ENCODE measurements around the gene SSBP2.

DNA sequence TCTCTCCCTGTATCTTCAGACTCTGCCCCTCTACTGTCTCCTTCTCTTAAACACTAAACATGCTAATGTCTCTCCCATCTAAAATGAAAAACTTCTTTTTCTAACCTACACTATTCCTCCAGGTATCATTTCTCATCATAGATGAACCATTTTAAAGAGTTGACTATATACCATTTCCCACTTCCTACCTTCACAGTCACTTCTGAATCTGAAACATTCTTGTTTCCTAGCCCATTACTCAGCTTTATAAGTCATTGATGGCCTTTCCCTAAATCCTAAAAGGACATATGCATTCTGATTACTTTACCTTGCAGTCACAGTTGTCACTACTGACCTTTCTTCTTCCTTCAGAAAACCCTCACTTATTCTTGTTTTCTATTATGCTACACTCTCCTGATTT, 118.2 kb downstream of the SSBP2 start:
- TF ChIP-seq, protein P1, sequence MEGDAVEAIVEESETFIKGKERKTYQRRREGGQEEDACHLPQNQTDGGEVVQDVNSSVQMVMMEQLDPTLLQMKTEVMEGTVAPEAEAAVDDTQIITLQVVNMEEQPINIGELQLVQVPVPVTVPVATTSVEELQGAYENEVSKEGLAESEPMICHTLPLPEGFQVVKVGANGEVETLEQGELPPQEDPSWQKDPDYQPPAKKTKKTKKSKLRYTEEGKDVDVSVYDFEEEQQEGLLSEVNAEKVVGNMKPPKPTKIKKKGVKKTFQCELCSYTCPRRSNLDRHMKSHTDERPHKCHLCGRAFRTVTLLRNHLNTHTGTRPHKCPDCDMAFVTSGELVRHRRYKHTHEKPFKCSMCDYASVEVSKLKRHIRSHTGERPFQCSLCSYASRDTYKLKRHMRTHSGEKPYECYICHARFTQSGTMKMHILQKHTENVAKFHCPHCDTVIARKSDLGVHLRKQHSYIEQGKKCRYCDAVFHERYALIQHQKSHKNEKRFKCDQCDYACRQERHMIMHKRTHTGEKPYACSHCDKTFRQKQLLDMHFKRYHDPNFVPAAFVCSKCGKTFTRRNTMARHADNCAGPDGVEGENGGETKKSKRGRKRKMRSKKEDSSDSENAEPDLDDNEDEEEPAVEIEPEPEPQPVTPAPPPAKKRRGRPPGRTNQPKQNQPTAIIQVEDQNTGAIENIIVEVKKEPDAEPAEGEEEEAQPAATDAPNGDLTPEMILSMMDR (IDR thresholded peaks at IDR 0.05; ENCODE audit: extremely low read depth in 1 of 2, insufficient read depth in 1 of 2, low read depth in 1 of 2, low read length in 2 of 2): no peak
- TF ChIP-seq EZH2 (IDR thresholded peaks at IDR 0.05; ENCODE audit: borderline replicate concordance, low read depth, low read length, severe bottlenecking): no peak
- no peak for TF ChIP-seq POLR2A (IDR thresholded peaks at IDR 0.05; ENCODE audit: low read depth, low read length)
- no peak for TF ChIP-seq POLR2AphosphoS5 (IDR thresholded peaks at IDR 0.05; ENCODE audit: insufficient read depth, low read depth, low read length)
- TF ChIP-seq FOS (IDR thresholded peaks at IDR 0.05; ENCODE audit: borderline replicate concordance, insufficient read depth, low read length): no peak
- TF ChIP-seq JUN (IDR thresholded peaks at IDR 0.05; ENCODE audit: borderline replicate concordance, insufficient read depth, insufficient read length, low read depth): no peak
- no peak for TF ChIP-seq MYC (IDR thresholded peaks at IDR 0.05; ENCODE audit: low read depth, low read length)
- TF ChIP-seq, protein P2, sequence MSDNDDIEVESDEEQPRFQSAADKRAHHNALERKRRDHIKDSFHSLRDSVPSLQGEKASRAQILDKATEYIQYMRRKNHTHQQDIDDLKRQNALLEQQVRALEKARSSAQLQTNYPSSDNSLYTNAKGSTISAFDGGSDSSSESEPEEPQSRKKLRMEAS (IDR thresholded peaks at IDR 0.05; ENCODE audit: insufficient read depth, insufficient read length): no peak
